Measurements from ENCODE around the gene OBSCN.

Gene OBSCN

DNA sequence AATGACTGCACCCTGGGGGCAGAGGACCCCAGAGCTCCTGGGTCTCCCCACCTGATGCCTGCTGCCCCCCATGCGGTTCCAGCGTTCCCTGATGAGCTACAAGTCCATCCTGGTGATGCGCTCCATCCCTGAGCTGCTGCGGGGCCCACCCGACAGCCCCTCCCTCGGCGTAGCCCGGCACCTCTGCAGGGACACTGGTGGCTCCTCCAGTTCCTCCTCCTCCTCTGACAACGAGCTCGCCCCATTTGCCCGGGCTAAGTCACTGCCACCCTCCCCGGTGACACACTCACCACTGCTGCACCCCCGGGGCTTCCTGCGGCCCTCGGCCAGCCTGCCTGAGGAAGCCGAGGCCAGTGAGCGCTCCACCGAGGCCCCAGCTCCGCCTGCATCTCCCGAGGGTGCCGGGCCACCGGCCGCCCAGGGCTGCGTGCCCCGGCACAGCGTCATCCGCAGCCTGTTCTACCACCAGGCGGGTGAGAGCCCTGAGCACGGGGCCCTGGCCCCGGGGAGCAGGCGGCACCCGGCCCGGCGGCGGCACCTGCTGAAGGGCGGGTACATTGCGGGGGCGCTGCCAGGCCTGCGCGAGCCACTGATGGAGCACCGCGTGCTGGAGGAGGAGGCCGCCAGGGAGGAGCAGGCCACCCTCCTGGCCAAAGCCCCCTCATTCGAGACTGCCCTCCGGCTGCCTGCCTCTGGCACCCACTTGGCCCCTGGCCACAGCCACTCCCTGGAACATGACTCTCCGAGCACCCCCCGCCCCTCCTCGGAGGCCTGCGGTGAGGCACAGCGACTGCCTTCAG, 163.3 kb downstream of the OBSCN start:
- no peak for DNase-seq (ENCODE audit: low read depth)

DNA sequence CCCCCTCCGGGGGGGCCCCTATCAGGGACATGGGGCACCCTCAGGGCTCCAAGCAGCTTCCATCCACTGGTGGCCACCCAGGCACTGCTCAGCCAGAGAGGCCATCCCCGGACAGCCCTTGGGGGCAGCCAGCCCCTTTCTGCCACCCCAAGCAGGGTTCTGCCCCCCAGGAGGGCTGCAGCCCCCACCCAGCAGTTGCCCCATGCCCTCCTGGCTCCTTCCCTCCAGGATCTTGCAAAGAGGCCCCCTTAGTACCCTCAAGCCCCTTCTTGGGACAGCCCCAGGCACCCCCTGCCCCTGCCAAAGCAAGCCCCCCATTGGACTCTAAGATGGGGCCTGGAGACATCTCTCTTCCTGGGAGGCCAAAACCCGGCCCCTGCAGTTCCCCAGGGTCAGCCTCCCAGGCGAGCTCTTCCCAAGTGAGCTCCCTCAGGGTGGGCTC, 163.9 kb downstream of the OBSCN start:
- DNase-seq (ENCODE audit: low read depth): no peak

- no peak for DNase-seq (ENCODE audit: low read depth)
Observed at GRCh38 chr1:228372183-228373003, 164.5 kb downstream of the OBSCN start.

DNA sequence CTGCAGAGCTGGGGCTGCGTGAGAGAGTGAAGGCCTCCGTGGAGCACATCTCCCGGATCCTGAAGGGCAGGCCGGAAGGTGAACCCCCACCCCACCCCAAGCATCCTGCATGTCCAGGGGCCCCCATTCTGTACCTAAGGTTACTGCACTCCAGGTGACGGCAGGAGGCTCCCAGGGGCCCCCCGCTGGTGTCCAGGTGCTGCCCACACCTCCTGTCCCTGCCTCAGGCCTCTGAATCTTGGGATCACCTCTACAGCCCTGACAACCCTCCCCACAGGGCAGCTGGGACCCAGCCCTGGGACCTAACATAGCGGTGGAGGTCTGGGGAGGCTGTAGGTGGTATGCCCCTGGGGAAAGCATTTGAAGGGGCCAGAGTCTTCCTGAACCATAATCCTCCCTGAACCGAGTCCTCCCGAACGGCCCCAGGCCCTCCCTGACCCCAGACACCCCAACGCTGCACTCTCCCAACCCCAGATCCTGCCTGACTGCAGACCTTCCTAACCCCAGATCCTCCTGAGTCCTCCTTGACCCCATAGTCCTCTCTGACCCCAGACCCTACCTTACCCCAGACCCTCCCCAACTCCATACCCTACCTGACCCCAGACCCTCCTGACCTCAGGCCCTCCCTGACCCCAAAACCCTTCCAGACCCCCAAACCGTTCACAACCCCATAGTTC, 165.3 kb downstream of the OBSCN start:
- no peak for DNase-seq (ENCODE audit: low read depth)

DNA sequence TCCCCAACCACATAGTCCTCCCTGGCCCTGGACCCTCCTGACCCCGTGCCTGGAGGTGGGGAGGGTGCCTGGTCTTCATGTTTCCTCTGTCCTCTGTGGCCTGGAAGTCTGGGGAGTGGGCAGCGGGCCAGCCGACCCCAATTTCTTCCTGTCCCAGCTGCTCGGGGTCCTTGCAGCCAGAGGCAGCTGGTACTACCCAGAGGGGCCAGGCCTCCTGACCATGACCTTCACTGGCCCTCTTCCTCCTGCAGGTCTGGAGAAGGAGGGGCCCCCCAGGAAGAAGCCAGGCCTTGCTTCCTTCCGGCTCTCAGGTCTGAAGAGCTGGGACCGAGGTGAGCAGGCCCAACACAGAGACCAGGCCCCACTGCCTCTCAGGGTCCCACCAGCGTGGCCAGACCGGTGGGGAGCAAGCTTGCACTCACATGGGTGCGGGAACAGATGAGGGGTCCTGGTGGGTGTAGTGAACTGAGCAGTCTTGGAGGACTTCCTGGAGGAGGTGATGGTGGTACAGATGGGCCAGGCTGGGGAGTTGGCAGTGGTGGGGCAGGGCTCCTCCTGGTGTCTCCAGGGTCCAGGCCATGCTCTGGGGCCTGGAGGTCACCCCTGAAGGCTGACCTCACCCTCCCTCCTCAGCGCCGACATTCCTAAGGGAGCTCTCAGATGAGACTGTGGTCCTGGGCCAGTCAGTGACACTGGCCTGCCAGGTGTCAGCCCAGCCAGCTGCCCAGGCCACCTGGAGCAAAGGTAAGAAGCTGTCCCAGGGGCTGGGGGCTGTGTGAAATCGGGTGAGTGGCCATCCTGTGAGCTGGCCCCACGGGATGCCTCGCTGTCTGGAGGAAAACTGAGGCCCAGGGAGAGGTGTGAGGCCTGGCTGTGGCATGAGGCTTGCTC, 166.1 kb downstream of the OBSCN start:
- DNase-seq (ENCODE audit: low read depth): no peak

GRCh38 chr1:228374711-228375577, 167.1 kb downstream of the OBSCN start:
- DNase-seq (ENCODE audit: low read depth): no peak

- no peak for DNase-seq (ENCODE audit: low read depth)
Observed at GRCh38 chr1:228375578-228376261, 167.9 kb downstream of the OBSCN start.

DNA sequence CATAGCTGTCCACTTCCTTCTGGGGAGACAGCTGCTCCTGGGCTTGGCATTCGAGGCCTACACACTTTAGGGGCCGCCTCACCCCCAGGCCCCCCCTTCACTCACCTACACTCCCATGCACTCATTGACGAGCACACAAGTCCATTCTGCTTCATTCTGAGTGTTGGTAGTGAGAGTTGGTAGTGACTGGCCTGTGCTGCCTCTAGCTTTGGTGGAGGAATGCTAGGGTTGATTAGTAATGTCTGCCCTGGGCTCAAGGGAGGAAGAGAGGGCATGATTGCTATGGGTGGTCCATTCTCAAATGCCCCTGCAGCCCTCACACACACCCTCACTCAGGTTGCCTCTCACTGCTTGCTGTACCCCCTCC, 168.4 kb downstream of the OBSCN start:
- DNase-seq (ENCODE audit: low read depth): no peak

GRCh38 chr1:228376651-228377631, 169.1 kb downstream of the OBSCN start:
- DNase-seq (ENCODE audit: low read depth): no peak

DNA sequence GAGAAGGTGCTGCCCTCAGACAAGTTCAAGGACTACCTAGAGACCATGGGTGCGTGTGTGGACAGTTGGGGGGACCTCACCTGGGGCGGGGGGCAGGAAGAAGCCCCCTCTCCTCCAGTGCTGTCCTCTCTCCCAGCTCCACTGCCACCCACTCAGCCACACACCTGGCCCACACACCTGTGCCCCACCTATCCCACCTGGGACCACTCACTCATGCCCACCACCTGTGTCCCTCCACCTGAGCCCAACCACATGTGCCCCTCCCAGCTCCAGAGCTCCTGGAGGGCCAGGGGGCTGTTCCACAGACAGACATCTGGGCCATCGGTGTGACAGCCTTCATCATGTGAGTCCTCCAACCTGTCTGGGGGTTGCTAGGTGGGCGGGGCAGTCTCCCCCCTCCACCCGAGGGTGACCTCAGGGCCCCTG, 169.8 kb downstream of the OBSCN start:
- no peak for DNase-seq (ENCODE audit: low read depth)

DNA sequence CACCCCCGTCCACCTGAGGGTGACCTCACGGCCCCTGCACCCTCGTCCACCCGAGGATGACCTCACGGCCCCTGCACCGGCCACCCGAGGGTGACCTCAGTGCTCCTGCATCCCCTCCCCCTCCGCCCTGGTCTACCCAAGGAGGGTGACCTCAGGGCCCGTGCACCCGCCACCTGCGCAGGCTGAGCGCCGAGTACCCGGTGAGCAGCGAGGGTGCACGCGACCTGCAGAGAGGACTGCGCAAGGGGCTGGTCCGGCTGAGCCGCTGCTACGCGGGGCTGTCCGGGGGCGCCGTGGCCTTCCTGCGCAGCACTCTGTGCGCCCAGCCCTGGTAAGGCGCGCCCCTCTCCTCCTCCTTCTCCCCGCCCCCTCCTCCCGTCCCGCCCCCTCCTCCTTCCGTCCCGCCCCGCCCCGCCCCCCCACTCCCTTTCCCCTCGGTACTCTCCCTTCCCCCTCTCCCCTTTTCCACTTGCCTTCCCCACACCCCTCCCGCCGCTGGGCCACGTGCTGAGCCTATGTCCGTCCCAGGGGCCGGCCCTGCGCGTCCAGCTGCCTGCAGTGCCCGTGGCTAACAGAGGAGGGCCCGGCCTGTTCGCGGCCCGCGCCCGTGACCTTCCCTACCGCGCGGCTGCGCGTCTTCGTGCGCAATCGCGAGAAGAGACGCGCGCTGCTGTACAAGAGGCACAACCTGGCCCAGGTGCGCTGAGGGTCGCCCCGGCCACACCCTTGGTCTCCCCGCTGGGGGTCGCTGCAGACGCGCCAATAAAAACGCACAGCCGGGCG, 170.4 kb downstream of the OBSCN start:
- no peak for DNase-seq (ENCODE audit: low read depth)

- DNase-seq (ENCODE audit: low read depth): no peak
Observed at GRCh38 chr1:228378873-228379460, 171.1 kb downstream of the OBSCN start.

DNA sequence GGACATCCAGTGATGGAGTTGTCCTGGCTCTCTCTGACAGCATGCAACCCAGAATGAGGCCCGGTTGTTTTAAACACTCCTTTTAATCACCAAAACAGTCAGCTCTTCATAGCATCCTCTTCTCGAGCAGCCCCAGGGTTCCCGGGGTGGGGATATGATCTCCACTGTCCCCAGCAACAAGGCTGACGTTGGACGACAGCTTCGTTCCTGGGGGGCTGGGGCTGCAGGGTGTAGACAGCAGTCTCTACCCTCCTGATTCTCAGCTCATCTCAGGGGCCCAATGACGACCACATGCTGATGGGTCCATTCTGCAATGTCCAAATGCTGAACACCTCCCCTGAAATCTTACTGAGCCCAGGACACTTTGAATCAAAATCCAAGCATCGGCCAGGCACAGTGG, 171.8 kb downstream of the OBSCN start:
- DNase-seq (ENCODE audit: low read depth): no peak

- DNase-seq (ENCODE audit: low read depth): no peak
Observed at GRCh38 chr1:228381356-228381755, 173.5 kb downstream of the OBSCN start.

GRCh38 chr1:228383773-228384172, 175.9 kb downstream of the OBSCN start:
- DNase-seq (ENCODE audit: low read depth): no peak

GRCh38 chr1:228385232-228385631, 177.4 kb downstream of the OBSCN start:
- DNase-seq (ENCODE audit: low read depth): no peak

DNA sequence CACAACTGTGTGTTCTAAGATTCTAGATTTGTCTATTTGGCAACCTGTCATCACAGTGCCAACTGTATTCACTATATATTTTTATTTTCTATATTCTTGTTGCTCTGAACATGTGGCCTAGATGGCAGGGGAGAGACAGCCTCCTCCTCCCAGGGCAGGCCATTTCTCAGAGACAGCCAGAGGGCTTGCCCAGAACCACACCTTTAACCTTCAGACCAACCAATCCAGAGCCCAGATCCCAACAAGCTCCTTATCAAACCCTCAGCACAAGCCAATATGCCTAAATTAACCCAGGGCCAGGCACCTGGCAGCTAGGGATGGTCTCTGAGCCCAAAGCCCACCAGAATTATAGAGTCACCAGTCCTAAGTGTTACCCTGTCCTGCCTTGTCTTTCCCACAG, 179.5 kb downstream of the OBSCN start:
- no peak for DNase-seq (ENCODE audit: low read depth)

GRCh38 chr1:228390649-228391048, 182.8 kb downstream of the OBSCN start:
- DNase-seq (ENCODE audit: low read depth): no peak

Measured in stimulated activated CD8-positive, alpha-beta memory T cell treated with anti-CD3 and anti-CD28 coated beads, Interleukin-7, amount 100 ng/mL, for 24 hours (primary cell).